ENCODE data around the gene GATA5.

Gene GATA5

GRCh38 chr20:62473717-62474603 lies 1.8 kb downstream of the GATA5 start:
- no peak for DNase-seq (ENCODE audit: low read depth in 2 of 2)

- no peak for DNase-seq (ENCODE audit: low read depth in 2 of 2)
Measured at GRCh38 chr20:62472941-62473585, 2.7 kb downstream of the GATA5 start.

- DNase-seq (ENCODE audit: low read depth in 2 of 2), result no peak
Measured at GRCh38 chr20:62472138-62472940, 3.5 kb downstream of the GATA5 start.

GRCh38 chr20:62470459-62470858 lies 5.3 kb downstream of the GATA5 start:
- DNase-seq (ENCODE audit: low read depth in 2 of 2), result no peak

- no peak for DNase-seq (ENCODE audit: low read depth in 2 of 2)
Measured at GRCh38 chr20:62470001-62470400, 5.8 kb downstream of the GATA5 start.

GRCh38 chr20:62469352-62469751 lies 6.4 kb downstream of the GATA5 start:
- no peak for DNase-seq (ENCODE audit: low read depth in 2 of 2)

GRCh38 chr20:62466806-62467537 lies 8.8 kb downstream of the GATA5 start:
- no peak for DNase-seq (ENCODE audit: low read depth in 2 of 2)

- no peak for DNase-seq (ENCODE audit: low read depth in 2 of 2)
Measured at GRCh38 chr20:62466072-62466760, 9.6 kb downstream of the GATA5 start.

- DNase-seq (ENCODE audit: low read depth in 2 of 2), result no peak
Measured at GRCh38 chr20:62464990-62465389, 10.8 kb downstream of the GATA5 start.

GRCh38 chr20:62464425-62464770 lies 11.4 kb downstream of the GATA5 start:
- no peak for DNase-seq (ENCODE audit: low read depth in 2 of 2)

GRCh38 chr20:62463651-62464424 lies 12.0 kb downstream of the GATA5 start:
- DNase-seq (ENCODE audit: low read depth in 2 of 2), result no peak

- DNase-seq (ENCODE audit: low read depth in 2 of 2), result no peak
Measured at GRCh38 chr20:62462976-62463592, 12.7 kb downstream of the GATA5 start.

GRCh38 chr20:62461834-62462233 lies 14.0 kb downstream of the GATA5 start:
- DNase-seq (ENCODE audit: low read depth in 2 of 2), result no peak

- DNase-seq (ENCODE audit: low read depth in 2 of 2), result no peak
Measured at GRCh38 chr20:62461157-62461556, 14.6 kb downstream of the GATA5 start.

GRCh38 chr20:62460678-62461077 lies 15.1 kb downstream of the GATA5 start:
- DNase-seq (ENCODE audit: low read depth in 2 of 2), result no peak

GRCh38 chr20:62459488-62459887 lies 16.3 kb downstream of the GATA5 start:
- no peak for DNase-seq (ENCODE audit: low read depth in 2 of 2)

GRCh38 chr20:62458275-62459251 lies 17.2 kb downstream of the GATA5 start:
- no peak for DNase-seq (ENCODE audit: low read depth in 2 of 2)

GRCh38 chr20:62457831-62458230 lies 18.0 kb downstream of the GATA5 start:
- no peak for DNase-seq (ENCODE audit: low read depth in 2 of 2)

GRCh38 chr20:62457098-62457497 lies 18.7 kb downstream of the GATA5 start:
- no peak for DNase-seq (ENCODE audit: low read depth in 2 of 2)
